GM23338 (cell line): ENCODE data around the gene TAS2R8. TPM values are rescaled to one million over a fixed set of nuclear protein-coding genes. Genes with fewer than 3 reads are reported as not detected.

Source experiments
- EZH2 ChIP-seq: fragments of 200-600 bp; sonication (generic); IDR thresholded peaks from one replicate; pipeline ENCODE4 v1.8.0; 2017; ENCODE audit warnings: antibody characterized with exemption, mild to moderate bottlenecking, low read depth; ENCODE audit not compliant: unreplicated experiment
- JUNB ChIP-seq: IDR thresholded peaks from one replicate; pipeline ENCODE4 v1.6.1; 2016; ENCODE audit warnings: antibody characterized with exemption; ENCODE audit not compliant: unreplicated experiment
- POLR2AphosphoS5 ChIP-seq: IDR thresholded peaks from 2 replicates; pipeline ENCODE4 v1.6.1; 2016; ENCODE audit warnings: antibody characterized with exemption, low read depth
- REST ChIP-seq: IDR thresholded peaks from one replicate; pipeline ENCODE4 v1.6.1; 2018; ENCODE audit warnings: antibody characterized with exemption; ENCODE audit not compliant: unreplicated experiment
- ZNF114 ChIP-seq: fragments of 250-450 bp; sonication (Bioruptor Pico); IDR thresholded peaks from 2 replicates; pipeline ENCODE4 v1.5.0; 2020; ENCODE audit warnings: mild to moderate bottlenecking, moderate library complexity
- ZNF331 ChIP-seq: fragments of 250-450 bp; sonication (Bioruptor Pico); IDR thresholded peaks from 2 replicates; pipeline ENCODE4 v1.5.0; 2020; ENCODE audit warnings: low read depth, mild to moderate bottlenecking, moderate library complexity
- ZNF462 ChIP-seq: fragments of 250-450 bp; sonication (Bioruptor Pico); IDR thresholded peaks from 2 replicates; pipeline ENCODE4 v1.5.0; 2020; ENCODE audit warnings: mild to moderate bottlenecking, moderate library complexity
- polyA plus RNA-seq: library from polyadenylated mRNA; unstranded; fragments of >200 nt; fragmentation: Nextera tagmentation; extraction: Ambion mirVana; gene quantifications from 2 replicates; pipeline ENCODE4 v1.2.1, GENCODE V29; 2016
- total RNA-seq: library from RNA; depleted of rRNA; stranded (reverse); fragments of >200 nt; shearing (Covaris generic); gene quantifications from 2 replicates; pipeline ENCODE4 v1.2.3, GENCODE V29; 2014

Gene TAS2R8
- total and polyA plus RNA-seq, 2 experiments from 2014 or later = not detected

GRCh38 chr12:10851243-10851858 lies 44.3 kb upstream of the TAS2R8 start (continued):
- TF ChIP-seq ZNF462 (CRISPR knock-in tag) (no peak), EZH2 (no peak), REST (no peak), POLR2AphosphoS5 (no peak), ZNF331 (CRISPR knock-in tag) (no peak), JUNB (no peak), ZNF114 (CRISPR knock-in tag) (no peak)
